ENCODE measurements around the gene LRMDA.

- no peak for TF ChIP-seq TCF7L2 (IDR thresholded peaks at IDR 0.05; ENCODE audit: low read depth, low read length)
- TF ChIP-seq FOXP1 (IDR thresholded peaks at IDR 0.05) = no peak
- no peak for TF ChIP-seq FOXP1 (CRISPR knock-in tag; IDR thresholded peaks at IDR 0.05)
- TF ChIP-seq POLR2A (IDR thresholded peaks at IDR 0.05; ENCODE audit: insufficient read depth in 1 of 2, low read depth in 2 of 2, low read length in 2 of 2) = no peak
- no peak for TF ChIP-seq CTCF (CRISPR knock-in tag; IDR thresholded peaks at IDR 0.05)
- TF ChIP-seq E2F1 (CRISPR knock-in tag; IDR thresholded peaks at IDR 0.05) = no peak
- no peak for TF ChIP-seq ZNF263 (CRISPR knock-in tag; IDR thresholded peaks at IDR 0.05)
- TF ChIP-seq USF2 (IDR thresholded peaks at IDR 0.05; ENCODE audit: low read depth, low read length) = no peak
- no peak for TF ChIP-seq USF2 (CRISPR knock-in tag; IDR thresholded peaks at IDR 0.05; ENCODE audit: borderline replicate concordance)
- TF ChIP-seq ZFX (CRISPR knock-in tag; IDR thresholded peaks at IDR 0.05; ENCODE audit: low read depth) = no peak
- no peak for TF ChIP-seq TBX3 (IDR thresholded peaks at IDR 0.05; ENCODE audit: borderline replicate concordance)
- no peak for TF ChIP-seq E2F5 (CRISPR knock-in tag; conservative IDR thresholded peaks at IDR 0.05)
- no peak for TF ChIP-seq PHF5A (CRISPR knock-in tag; IDR thresholded peaks at IDR 0.05; ENCODE audit: low read depth, unreplicated experiment)
- no peak for TF ChIP-seq ZNF510 (CRISPR knock-in tag; IDR thresholded peaks at IDR 0.05; ENCODE audit: low read depth)
- TF ChIP-seq ZNF224 (CRISPR knock-in tag; IDR thresholded peaks at IDR 0.05) = no peak
- no peak for TF ChIP-seq U2AF2 (IDR thresholded peaks at IDR 0.05; ENCODE audit: low read depth, low read length)
Measured at GRCh38 chr10:76270464-76270863, 839.0 kb downstream of the LRMDA start.

Measured in HepG2 (cell line).